ENCODE results near the gene TRAF6. TPM values are rescaled to one million over a fixed set of nuclear protein-coding genes. Genes with fewer than 3 reads are reported as not detected.

TRAF6 gene
- total and polyA plus RNA-seq, 2 of the 13 experiments (the other 11 are each of a cell fraction or from before 2014, with no cell fraction given), result 3.3 to 5.9 TPM

GRCh38 chr11:36460220-36460619 lies 49.9 kb downstream of the TRAF6 start (continued):
- TF ChIP-seq GFI1 (CRISPR knock-in tag; IDR thresholded peaks at IDR 0.05; ENCODE audit: borderline replicate concordance) (no peak), TSC22D2 (CRISPR knock-in tag; IDR thresholded peaks at IDR 0.05; ENCODE audit: borderline replicate concordance) (no peak), MBNL3 (CRISPR knock-in tag; conservative IDR thresholded peaks at IDR 0.05) (no peak), NAIF1 (CRISPR knock-in tag; IDR thresholded peaks at IDR 0.05; ENCODE audit: borderline replicate concordance) (no peak), GPN1 (CRISPR knock-in tag; IDR thresholded peaks at IDR 0.05; ENCODE audit: borderline replicate concordance) (no peak), HBP1 (CRISPR knock-in tag; IDR thresholded peaks at IDR 0.05; ENCODE audit: low read depth) (no peak), ZNF607 (CRISPR knock-in tag; IDR thresholded peaks at IDR 0.05; ENCODE audit: borderline replicate concordance) (no peak), HOXD1 (CRISPR knock-in tag; IDR thresholded peaks at IDR 0.05) (no peak), HOXA7 (CRISPR knock-in tag; IDR thresholded peaks at IDR 0.05) (no peak)

GRCh38 chr11:36459046-36459445 lies 51.0 kb downstream of the TRAF6 start:
- no TSS peak for BruUV-seq (replicated peaks)
- no peaks in the 10 kb centered on the region for H3K36me3 ChIP-seq (replicated peaks in 1 of 2; ENCODE audit: control insufficient read depth in 1 of 2, insufficient read depth in 2 of 2, low read length in 2 of 2)
- ChIA-PET POLR2A (no interaction called here), CTCF (ENCODE audit: low intra/inter-chr PET ratio, low total read pairs) (no interaction called here)
- peaks cover 2% of the 10 kb centered on the region for H3K4me1 ChIP-seq (ENCODE audit: insufficient read depth, low read length)
- no peaks in the 10 kb centered on the region for H4K20me1 ChIP-seq (ENCODE audit: insufficient read depth, low read length)
- in situ Hi-C loops (cut with HindIII; ENCODE audit: extremely low pct_ligation_motif_present, low pct_unique_long_range_greater_than_20kb) (no loop called here), intact Hi-C loops (cut with micrococcal nuclease; ENCODE audit: unreplicated experiment) (no loop called here)
- FAIRE-seq (no peak), DNase-seq (ENCODE audit: low spot score) (no peak), ATAC-seq (no peak)
- H3K4me2 ChIP-seq (ENCODE audit: low read depth, low read length), result no peak overlapping the region
- H3K9me3 ChIP-seq (ENCODE audit: low read length), result no peaks in the 10 kb centered on the region
- WGBS (ENCODE audit: low lambda C conversion rate), result 56% methylated on average over 2 of the region's 7 CpGs
- H3K27ac ChIP-seq (ENCODE audit: extremely low read length, insufficient read depth, low read length), result no peak overlapping the region
- no peak overlapping the region for H3K9ac ChIP-seq (ENCODE audit: insufficient read depth, low read depth, low read length)
- no peak overlapping the region for H2AFZ ChIP-seq (ENCODE audit: low read length)
- no peaks in the 10 kb centered on the region for H3K79me2 ChIP-seq (ENCODE audit: insufficient read depth, low read length)
- H3K4me3 ChIP-seq (replicated peaks in 1 of 3; ENCODE audit: insufficient read depth in 1 of 3, low read depth in 2 of 3, low read length in 3 of 3), result no peak overlapping the region
- peaks cover 3 to 19% of the 10 kb centered on the region in 2 experiments; a peak in 2 of 5 replicates for H3K27me3 ChIP-seq (ENCODE audit: control insufficient read depth in 1 of 2, insufficient read depth in 2 of 2, low read length in 2 of 2)
- TF ChIP-seq ZNF780A (CRISPR knock-in tag; IDR thresholded peaks at IDR 0.05), result no peak
- TF ChIP-seq ZBTB10 (CRISPR knock-in tag; IDR thresholded peaks at IDR 0.05; ENCODE audit: borderline replicate concordance), result no peak
- TF ChIP-seq TBX3 (IDR thresholded peaks at IDR 0.05; ENCODE audit: borderline replicate concordance), result no peak
- no peak for TF ChIP-seq ZNF451 (CRISPR knock-in tag; IDR thresholded peaks at IDR 0.05)
- no peak for TF ChIP-seq FOXP1 (IDR thresholded peaks at IDR 0.05)
- TF ChIP-seq FOXP1 (CRISPR knock-in tag; IDR thresholded peaks at IDR 0.05), result no peak
- no peak for TF ChIP-seq ZNF660 (CRISPR knock-in tag; IDR thresholded peaks at IDR 0.05; ENCODE audit: borderline replicate concordance, low read depth)
- TF ChIP-seq CEBPG (CRISPR knock-in tag; IDR thresholded peaks at IDR 0.05), result no peak
- no peak for TF ChIP-seq AGO2 (optimal IDR thresholded peaks at IDR 0.05; ENCODE audit: low read depth, low read length)
- no peak for TF ChIP-seq ARID2 (CRISPR knock-in tag; IDR thresholded peaks at IDR 0.05; ENCODE audit: borderline replicate concordance)
- TF ChIP-seq ZNF549 (CRISPR knock-in tag; IDR thresholded peaks at IDR 0.05), result no peak
- no peak for TF ChIP-seq CREB3 (CRISPR knock-in tag; IDR thresholded peaks at IDR 0.05)

Measured in HepG2 (cell line).